ENCODE measurements around the gene H3-3A.

Gene H3-3A

GRCh38 chr1:226110249-226111097 lies 48.0 kb downstream of the H3-3A start:
- no peak for FAIRE-seq

DNA sequence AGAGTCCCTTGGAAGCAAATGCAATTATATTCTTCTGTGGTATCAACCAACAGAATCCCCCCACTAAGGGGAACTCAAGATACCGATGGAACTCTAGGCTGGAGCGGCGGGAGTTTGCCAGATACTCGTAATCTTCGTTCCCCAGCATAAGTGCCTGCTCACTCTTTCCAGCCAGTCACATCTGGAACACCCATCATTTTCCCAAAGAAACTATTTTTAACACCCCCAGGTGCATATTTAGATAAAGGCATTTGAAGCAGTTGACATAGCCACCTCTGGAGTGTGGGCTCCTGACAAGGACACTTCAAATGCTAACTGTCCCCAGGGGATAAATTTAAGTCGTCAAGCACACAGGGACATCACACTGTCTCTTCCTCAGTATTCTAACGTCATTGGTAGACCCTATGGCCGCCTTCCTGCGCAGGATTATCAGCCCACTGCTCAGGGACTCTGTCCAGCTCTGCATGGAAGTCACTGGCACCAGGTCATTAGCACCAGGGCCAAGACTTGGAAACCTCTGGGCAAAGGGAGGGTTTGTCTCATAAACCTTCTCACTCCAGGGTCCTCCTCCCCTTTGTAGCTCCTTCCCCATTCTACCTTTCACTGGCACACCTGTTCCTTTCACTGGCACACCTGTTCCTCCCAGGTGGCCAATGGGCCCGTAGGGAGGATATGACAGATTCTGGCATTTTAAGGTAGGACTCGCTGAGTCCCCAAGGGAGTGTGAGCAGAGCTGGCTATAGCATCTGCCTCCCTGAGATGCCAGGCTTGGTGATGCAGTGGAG lies 48.8 kb downstream of the H3-3A start:
- no peak for FAIRE-seq
- no peak for DNase-seq (ENCODE audit: low spot score)

More at GRCh38 chr1:226110249-226111097, 48.0 kb downstream of the H3-3A start:
- DNase-seq (ENCODE audit: low spot score): peak; percentile 76

GRCh38 chr1:226111883-226112261 lies 49.4 kb downstream of the H3-3A start:
- FAIRE-seq: no peak

DNA sequence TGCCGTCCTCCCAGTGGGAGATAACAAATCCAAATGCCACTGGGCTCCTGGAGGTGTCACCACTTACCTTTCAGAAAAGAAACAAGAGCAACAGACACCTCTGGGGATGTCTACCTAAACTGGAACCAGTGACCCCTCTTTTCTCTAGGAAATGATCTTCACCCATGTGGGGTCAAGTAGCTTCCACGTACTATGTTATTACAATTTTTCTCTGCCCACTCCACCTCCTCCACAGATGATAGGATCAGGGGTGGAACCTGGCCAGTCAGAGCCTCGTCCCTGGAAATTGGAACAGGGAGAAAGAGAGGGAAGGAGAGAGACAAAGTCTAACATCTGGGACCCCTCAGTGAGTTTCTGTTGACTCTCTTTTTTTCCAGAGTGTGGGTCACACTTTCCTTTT lies 50.1 kb downstream of the H3-3A start:
- FAIRE-seq: no peak
- no peak for DNase-seq (ENCODE audit: low spot score)

More at GRCh38 chr1:226111883-226112261, 49.4 kb downstream of the H3-3A start:
- DNase-seq (ENCODE audit: low spot score): no peak

DNA sequence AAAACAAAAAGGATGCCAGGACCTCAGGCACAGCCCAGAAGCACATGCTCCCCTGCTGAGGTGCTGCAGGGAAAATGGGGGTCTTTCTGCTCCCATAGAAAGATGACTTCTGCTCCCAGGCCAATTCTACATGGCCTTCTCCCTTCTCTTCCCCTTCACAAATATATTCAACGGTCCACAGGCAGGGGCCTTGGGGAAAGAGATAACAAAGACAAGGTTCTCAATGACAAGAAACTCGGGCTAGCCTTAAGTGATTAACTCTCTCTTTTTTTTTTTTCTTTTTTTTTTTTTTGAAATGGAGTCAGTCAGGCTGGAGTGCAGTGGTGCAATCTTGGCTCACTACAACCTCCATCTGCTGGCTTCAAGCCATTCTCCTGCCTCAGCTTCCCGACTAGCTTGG lies 54.2 kb downstream of the H3-3A start:
- FAIRE-seq (no peak), DNase-seq (ENCODE audit: low spot score) (no peak)

DNA sequence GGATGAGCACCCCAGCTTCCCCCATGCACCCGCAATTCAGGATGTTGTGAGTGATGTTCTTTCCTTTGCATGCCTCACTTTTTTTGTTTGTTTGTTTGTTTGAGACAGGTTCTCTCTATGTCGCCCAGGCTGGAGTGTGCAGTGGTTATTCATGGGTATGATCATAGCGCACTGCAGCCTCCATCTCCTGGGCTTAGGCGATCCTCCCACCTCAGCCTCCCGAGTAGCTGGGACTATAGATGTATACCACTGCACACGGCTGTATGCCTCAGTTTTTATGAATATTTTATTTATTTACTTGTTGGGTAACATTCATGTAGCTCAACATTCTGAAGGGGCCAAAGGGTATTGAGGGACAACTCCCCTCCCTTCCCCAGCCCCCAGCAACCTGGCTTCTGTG lies 54.8 kb downstream of the H3-3A start:
- DNase-seq (ENCODE audit: low spot score): no peak
- no peak for FAIRE-seq

DNA sequence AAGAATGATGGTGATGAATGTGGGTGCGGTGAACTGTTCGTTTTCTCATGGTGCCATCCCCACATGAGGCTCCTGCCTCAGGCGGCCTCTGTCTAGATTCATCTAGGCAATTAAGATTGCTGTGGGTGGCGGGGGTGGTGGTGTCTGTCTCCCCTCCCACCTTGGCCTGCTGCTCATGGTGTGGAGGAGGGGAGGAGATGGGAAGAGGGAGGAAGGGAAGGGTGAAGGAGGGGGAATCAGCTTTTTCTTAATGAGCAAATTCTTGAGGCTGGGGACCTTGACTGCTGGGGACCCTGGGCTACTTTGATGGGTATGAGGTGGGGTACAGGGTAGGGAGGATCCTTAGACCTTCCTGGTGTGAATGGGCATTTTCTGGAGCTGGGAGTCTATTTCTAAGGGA lies 55.8 kb downstream of the H3-3A start:
- FAIRE-seq (no peak), DNase-seq (ENCODE audit: low spot score) (no peak)

DNA sequence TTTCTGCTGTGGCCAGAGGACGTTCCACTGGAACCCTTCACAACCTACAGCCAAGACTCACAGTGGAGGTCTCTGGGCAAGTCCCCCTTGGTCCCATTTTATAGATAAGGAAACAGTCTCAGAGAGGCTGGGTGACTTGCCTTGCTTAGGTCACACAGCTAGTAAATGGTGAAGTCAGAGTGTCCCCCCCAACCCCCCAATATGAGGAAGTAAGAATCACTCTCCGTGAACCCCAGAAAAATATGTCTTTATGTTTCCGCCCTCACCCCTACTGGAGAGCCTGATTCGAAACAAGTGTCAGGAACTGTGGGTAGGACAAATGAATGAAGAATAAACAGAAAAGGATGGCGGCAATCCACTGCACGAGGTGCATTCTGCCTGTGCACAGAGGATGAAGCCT lies 56.7 kb downstream of the H3-3A start:
- FAIRE-seq: no peak

DNA sequence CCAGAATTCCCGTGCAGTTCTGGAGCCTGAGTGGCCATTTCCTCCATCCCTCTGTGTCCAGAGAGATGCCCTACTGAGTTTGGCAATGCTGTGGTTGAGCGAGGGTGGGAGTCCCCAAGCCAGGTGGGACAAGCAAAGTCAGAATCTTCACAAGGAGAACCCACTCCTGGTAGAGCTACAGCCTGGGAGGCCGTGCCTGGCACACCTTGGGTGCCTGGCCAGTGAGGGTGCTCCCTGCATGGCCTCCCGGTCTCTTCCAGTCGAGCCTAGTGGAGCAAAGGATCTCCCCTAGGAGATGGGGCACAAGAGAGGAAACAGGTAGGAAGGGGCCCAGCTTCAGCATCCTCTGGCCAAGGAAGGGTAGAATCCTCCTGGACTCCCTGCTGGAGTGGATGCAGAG lies 57.9 kb downstream of the H3-3A start:
- no peak for DNase-seq (ENCODE audit: low spot score)

More for the DNA sequence above, 56.7 kb downstream of the H3-3A start:
- no peak for DNase-seq (ENCODE audit: low spot score)

GRCh38 chr1:226121049-226121586 lies 58.6 kb downstream of the H3-3A start:
- FAIRE-seq: no peak
- no peak for DNase-seq (ENCODE audit: low spot score)

More for the DNA sequence above, 57.9 kb downstream of the H3-3A start:
- FAIRE-seq: no peak

All from urothelium cell line (cell line).